Muscle of leg (tissue), 16 donors: ENCODE measurements around the gene PRR12. TPM values are rescaled to one million over a fixed set of nuclear protein-coding genes. Genes with fewer than 3 reads are reported as not detected.

Experiments used
- DNase-seq: peaks from one replicate; pipeline ENCODE4 v3.0.0; 2013
- H3K27ac ChIP-seq: one replicate; pipeline ENCODE4 v1.5.1; 2013; ENCODE audit warnings: mild to moderate bottlenecking, low read length, control low read depth
- H3K27me3 ChIP-seq: one replicate; pipeline ENCODE4 v1.6.1; 2013; ENCODE audit warnings: low read length; ENCODE audit not compliant: control insufficient read depth, insufficient read depth
- H3K36me3 ChIP-seq: one replicate; pipeline ENCODE4 v1.6.1; 2013; ENCODE audit warnings: low read length; ENCODE audit not compliant: control insufficient read depth, insufficient read depth
- H3K4me1 ChIP-seq: one replicate; pipeline ENCODE4 v1.6.1; 2013; ENCODE audit warnings: low read length; ENCODE audit not compliant: control insufficient read depth, insufficient read depth
- H3K4me3 ChIP-seq: one replicate; pipeline ENCODE4 v1.5.1; 2013; ENCODE audit warnings: low read length, control low read depth
- H3K9me3 ChIP-seq: replicated peaks from 2 replicates; pipeline ENCODE4 v1.6.1; 2013; ENCODE audit warnings: low read depth, low read length; ENCODE audit not compliant: control insufficient read depth
- WGBS: methylation state at CpG from one replicate; pipeline ENCODE4 v1.1.5; 2013; ENCODE audit warnings: missing lambda C conversion rate; ENCODE audit not compliant: insufficient coverage; 5-methylcytosine and 5-hydroxymethylcytosine counted together
- long read RNA-seq, 11 donors: transcript quantifications; one replicate each; lab custom pipeline, GENCODE V29; 2026
- polyA plus RNA-seq, 8 donors: library from polyadenylated mRNA; unstranded; fragments of 120-200 nt; gene quantifications; one replicate each; pipeline versions ENCODE4 v1.2.1 to v1.2.3, GENCODE V29; 2013; ENCODE audit warnings: inconsistent platforms in 1 of 8, low replicate concordance in 1 of 8; ENCODE audit not compliant: insufficient read length in 8 of 8, insufficient read depth in 1 of 8
- total RNA-seq: library from RNA; stranded (reverse); fragments of 120-200 nt; gene quantifications from one replicate; pipeline ENCODE4 v1.2.4, GENCODE V29; 2013

Gene PRR12, protein sequence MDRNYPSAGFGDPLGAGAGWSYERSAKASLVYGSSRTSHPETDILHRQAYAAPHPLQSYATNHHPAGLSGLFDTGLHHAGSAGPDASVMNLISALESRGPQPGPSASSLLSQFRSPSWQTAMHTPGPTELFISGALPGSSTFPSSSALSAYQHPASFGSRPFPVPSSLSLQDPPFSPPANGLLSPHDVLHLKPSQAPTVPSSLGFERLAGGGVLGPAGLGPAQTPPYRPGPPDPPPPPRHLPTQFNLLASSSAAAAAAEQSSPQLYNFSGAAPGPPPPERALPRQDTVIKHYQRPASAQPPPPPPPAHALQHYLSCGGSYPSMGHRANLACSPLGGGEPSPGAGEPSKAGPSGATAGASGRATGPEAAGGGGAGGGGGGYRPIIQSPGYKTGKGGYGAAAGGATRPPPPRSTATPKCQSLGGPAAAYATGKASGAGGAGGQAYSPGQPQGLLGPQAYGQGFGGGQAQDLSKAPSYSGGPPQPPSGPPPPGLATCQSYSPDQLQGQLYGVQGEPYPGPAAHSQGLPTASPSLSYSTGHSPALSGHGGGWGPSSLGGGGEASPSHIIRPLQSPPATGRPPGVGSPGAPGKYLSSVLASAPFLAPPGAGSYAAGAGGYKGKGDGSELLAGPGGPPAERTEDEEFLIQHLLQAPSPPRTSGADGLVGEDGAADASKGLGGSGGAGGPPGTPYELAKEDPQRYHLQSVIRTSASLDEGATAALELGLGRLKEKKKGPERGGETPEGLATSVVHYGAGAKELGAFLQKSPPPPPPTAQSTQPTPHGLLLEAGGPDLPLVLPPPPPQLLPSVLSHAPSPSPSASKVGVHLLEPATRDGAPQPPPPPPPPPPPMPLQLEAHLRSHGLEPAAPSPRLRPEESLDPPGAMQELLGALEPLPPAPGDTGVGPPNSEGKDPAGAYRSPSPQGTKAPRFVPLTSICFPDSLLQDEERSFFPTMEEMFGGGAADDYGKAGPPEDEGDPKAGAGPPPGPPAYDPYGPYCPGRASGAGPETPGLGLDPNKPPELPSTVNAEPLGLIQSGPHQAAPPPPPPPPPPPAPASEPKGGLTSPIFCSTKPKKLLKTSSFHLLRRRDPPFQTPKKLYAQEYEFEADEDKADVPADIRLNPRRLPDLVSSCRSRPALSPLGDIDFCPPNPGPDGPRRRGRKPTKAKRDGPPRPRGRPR (N-terminal part only)
- total RNA-seq (3.5 TPM), polyA plus RNA-seq (10 to 100 TPM; 14.9 to 22.7 (median 19.5) TPM)
- long read RNA-seq, donor 1: 0 reads
- long read RNA-seq, donor 2: 0 reads
- long read RNA-seq, donor 3, partial matches to known transcripts: 9 of 9 reads
- long read RNA-seq, donor 3, other reads (novel, unspliced or antisense): 0 of 9 reads
- long read RNA-seq, donor 4, partial matches to known transcripts: 10 of 10 reads
- long read RNA-seq, donor 4, other reads (novel, unspliced or antisense): 0 of 10 reads
- long read RNA-seq, donor 5, partial matches to known transcripts: 39 of 39 reads
- long read RNA-seq, donor 5, other reads (novel, unspliced or antisense): 0 of 39 reads
- long read RNA-seq, donor 6, partial matches to known transcripts: 7 of 7 reads
- long read RNA-seq, donor 6, other reads (novel, unspliced or antisense): 0 of 7 reads
- long read RNA-seq, donor 7, partial matches to known transcripts: 7 of 7 reads
- long read RNA-seq, donor 7, other reads (novel, unspliced or antisense): 0 of 7 reads
- long read RNA-seq, donor 8, partial matches to known transcripts: 7 of 7 reads
- long read RNA-seq, donor 8, other reads (novel, unspliced or antisense): 0 of 7 reads
- long read RNA-seq, donor 9, partial matches to known transcripts: 7 of 7 reads
- long read RNA-seq, donor 9, other reads (novel, unspliced or antisense): 0 of 7 reads
- long read RNA-seq, donor 10, partial matches to known transcripts: 25 of 25 reads
- long read RNA-seq, donor 10, other reads (novel, unspliced or antisense): 0 of 25 reads
- long read RNA-seq, donor 11, partial matches to known transcripts: 13 of 13 reads
- long read RNA-seq, donor 11, other reads (novel, unspliced or antisense): 0 of 13 reads

DNA sequence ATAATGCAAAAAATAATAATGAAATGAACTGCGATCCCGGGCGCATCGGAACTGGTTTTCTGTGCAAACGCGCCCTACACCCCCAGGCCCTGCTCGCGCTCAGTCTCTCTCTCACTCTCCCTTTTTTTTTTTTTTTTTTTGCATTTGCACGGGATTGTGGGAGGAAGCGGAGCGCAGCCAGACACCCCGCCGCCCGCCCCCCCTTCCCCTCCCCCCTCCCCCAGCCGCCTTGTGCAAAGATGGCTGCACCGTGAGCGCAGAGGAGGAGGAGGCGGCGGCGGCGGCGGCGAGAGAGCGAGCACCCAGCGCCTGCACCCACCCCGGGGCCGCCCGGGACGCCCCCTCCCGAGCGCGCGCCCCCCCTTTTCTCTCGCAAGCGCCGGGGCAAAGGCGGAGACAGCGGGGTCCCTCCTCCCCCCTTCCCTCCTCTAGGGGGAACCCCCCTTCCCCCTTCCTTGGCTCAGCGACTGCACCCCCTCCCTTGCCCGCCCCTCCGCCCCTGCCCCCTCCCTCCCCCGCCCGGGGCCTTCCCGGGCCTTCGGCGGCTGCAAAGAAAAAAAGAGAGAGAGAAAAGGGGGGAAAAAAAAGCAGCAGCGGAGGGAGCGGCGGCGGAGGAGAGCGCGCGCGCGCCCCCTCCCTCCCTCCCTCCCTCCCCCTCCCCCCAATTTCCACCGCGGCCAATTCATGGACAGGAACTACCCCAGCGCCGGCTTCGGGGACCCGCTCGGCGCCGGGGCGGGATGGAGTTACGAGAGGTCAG, at the start of gene PRR12:
PRR12 (plus strand) TSS at position 212 of the 760 bp plus-strand sequence; CDS start at position 685, 473 bp downstream.
- Histone ChIP-seq H3K9me3 (no peaks in the 10 kb centered on the region), H3K4me1 (peaks cover 24% of the 10 kb centered on the region), H3K36me3 (peaks cover 24% of the 10 kb centered on the region), H3K27ac (peak within 1 kb of the TSS; percentile 94), H3K27me3 (peaks cover under 1% of the 10 kb centered on the region), H3K4me3 (peak within 1 kb of the TSS; percentile 88)
- 0% methylated on average over 6 of the region's 66 CpGs for WGBS
- DNase-seq: peak; percentile 91

DNA sequence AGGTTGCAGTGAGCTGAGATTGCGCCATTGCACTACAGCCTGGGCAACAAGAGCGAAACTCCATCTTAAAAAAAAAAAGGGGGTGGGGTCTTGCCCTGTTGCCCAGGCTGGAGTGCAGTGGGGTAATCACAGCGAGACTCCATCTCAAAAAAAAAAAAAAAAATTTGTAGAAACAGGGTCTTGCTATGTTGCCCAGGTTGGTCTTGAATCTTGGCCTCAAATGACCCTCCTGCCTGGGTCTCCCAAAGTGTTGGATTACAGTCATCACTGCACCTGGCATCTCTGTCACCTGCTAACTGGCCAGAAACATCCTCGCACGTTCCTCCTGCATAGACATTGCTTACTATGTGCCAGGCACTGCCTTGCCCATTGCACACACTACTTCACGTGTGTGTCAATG, 49.1 kb upstream of the PRR12 start:
- H3K4me3 ChIP-seq: no peak overlapping the region
- no peaks in the 10 kb centered on the region for H3K9me3 ChIP-seq
- 92% methylated on average over 4 of the region's 6 CpGs for WGBS
- no peaks in the 10 kb centered on the region for H3K27me3 ChIP-seq
- H3K4me1 ChIP-seq: peaks cover 3% of the 10 kb centered on the region
- peaks cover 48% of the 10 kb centered on the region for H3K36me3 ChIP-seq
- no peak for DNase-seq
- H3K27ac ChIP-seq: no peak overlapping the region

DNA sequence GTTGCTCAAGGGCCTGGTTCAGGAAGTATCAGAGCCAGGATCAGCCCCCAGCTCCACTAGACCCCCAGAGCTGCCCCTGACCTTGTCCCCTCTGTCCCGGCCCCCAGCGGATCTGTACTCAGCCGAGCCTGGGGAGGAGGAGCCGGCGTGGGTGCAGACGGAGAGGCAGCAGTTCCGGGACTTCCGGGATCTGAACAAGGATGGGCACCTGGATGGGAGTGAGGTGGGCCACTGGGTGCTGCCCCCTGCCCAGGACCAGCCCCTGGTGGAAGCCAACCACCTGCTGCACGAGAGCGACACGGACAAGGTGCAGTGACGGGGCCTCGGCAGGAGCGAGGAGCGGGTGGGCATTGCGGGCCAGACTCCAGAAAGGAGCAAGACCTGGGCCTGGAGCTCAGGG, 48.5 kb upstream of the PRR12 start:
- H3K4me3 ChIP-seq: no peak overlapping the region
- H3K36me3 ChIP-seq: peaks cover 42% of the 10 kb centered on the region
- no peak for DNase-seq
- WGBS: 80% methylated on average over 16 of the region's 16 CpGs
- no peaks in the 10 kb centered on the region for H3K9me3 ChIP-seq
- H3K4me1 ChIP-seq: peaks cover 3% of the 10 kb centered on the region
- no peak overlapping the region for H3K27ac ChIP-seq
- H3K27me3 ChIP-seq: no peaks in the 10 kb centered on the region

DNA sequence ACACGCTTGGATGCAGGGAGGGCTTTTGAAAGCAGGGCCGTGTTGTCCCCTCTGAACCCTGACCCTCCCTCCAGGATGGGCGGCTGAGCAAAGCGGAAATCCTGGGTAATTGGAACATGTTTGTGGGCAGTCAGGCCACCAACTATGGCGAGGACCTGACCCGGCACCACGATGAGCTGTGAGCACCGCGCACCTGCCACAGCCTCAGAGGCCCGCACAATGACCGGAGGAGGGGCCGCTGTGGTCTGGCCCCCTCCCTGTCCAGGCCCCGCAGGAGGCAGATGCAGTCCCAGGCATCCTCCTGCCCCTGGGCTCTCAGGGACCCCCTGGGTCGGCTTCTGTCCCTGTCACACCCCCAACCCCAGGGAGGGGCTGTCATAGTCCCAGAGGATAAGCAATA, 48.0 kb upstream of the PRR12 start:
- 88% methylated on average over 14 of the region's 14 CpGs for WGBS
- Histone ChIP-seq H3K27me3 (no peaks in the 10 kb centered on the region), H3K36me3 (peaks cover 38% of the 10 kb centered on the region), H3K9me3 (no peaks in the 10 kb centered on the region), H3K4me3 (no peak overlapping the region), H3K27ac (no peak overlapping the region), H3K4me1 (peaks cover 3% of the 10 kb centered on the region)
- DNase-seq: no peak

DNA sequence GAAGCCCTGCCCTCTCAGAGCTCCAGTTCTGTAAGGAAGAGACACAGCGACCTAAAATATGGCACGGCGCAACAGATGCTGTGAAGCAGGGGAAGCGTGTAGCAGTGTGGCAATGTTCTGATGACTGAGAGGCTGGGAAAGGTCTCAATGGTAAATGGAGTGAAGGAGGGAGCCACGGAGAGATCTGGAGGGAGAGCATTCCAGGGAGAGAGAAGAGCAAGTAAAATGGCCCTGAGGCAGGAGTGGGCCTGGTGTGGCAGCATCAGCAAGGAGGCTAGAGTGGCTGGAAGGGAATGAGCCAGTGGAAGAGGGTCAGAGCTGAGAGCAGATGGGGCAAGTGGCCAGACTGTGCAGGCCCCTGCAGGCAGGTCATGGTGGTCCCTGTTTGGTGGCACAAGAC, 46.8 kb upstream of the PRR12 start:
- WGBS: 71% methylated on average over 5 of the region's 5 CpGs
- Histone ChIP-seq H3K27me3 (no peaks in the 10 kb centered on the region), H3K36me3 (peaks cover 29% of the 10 kb centered on the region), H3K27ac (no peak overlapping the region), H3K4me3 (no peak overlapping the region), H3K9me3 (no peaks in the 10 kb centered on the region), H3K4me1 (peaks cover 3% of the 10 kb centered on the region)
- no peak for DNase-seq

DNA sequence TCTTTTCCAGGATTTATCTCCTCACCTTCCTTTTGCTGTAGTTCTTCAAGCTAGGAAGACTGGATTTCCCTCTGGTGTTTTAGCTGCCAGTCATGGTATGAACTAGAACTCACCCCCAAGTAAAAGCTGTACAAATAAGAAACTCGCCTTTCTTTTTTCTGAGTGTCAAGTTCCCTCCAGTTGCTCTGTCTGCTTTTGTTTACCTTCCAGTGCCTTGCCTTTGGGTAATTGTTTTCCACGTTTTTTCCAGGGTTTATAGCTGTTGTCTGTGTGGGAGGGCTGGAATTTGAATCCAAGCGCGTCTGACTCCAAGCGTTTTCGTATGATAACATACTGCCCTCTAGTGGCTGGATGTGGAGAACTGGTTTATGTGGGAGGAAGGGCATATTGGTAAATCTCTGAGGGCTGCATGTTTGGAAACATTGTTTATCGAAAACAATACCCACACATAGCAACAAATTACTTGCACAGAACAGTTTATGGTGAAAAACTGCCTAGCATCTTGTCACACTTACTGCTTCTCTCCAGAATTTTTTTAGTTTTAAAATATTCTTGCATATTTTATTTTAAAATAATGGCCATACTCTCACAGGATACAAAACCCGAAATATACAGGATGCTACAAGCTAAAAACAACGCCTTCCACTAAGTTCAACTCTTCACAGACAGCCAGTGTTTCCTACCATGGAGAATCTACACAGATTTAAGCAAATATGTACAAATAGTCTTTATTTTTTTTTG, 44.0 kb upstream of the PRR12 start:
- H3K27ac ChIP-seq: peak overlapping the region; percentile 50
- DNase-seq: peak; percentile 97
- H3K27me3 ChIP-seq: no peaks in the 10 kb centered on the region
- 0% methylated on average over 1 of the region's 9 CpGs for WGBS
- no peak overlapping the region for H3K4me3 ChIP-seq
- H3K9me3 ChIP-seq: no peaks in the 10 kb centered on the region
- peaks cover 3% of the 10 kb centered on the region for H3K4me1 ChIP-seq
- peaks cover 24% of the 10 kb centered on the region for H3K36me3 ChIP-seq

DNA sequence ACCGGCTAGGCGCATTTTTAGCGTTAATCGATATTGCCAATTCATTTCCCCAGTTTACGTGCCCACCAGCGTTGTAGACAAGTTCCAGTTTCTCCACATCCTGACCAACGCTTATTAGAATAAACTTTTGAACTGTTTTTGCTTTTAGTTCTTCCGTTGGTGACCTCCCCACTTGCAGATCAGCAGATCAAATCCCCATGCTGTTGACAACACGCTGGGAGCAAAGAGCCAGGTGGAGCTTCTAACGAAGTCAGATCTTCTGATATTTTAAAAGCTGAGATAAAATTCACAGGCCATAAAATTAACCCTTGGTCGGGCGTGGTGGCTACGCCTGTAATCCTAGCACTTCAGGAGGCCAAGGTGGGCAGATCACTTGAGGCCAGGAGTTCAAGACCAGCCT, 41.9 kb upstream of the PRR12 start:
- H3K9me3 ChIP-seq: no peaks in the 10 kb centered on the region
- no peak overlapping the region for H3K4me3 ChIP-seq
- no peak overlapping the region for H3K27ac ChIP-seq
- no peaks in the 10 kb centered on the region for H3K27me3 ChIP-seq
- 78% methylated on average over 8 of the region's 13 CpGs for WGBS
- H3K4me1 ChIP-seq: peaks cover 6% of the 10 kb centered on the region
- DNase-seq: no peak
- peaks cover 21% of the 10 kb centered on the region for H3K36me3 ChIP-seq

DNA sequence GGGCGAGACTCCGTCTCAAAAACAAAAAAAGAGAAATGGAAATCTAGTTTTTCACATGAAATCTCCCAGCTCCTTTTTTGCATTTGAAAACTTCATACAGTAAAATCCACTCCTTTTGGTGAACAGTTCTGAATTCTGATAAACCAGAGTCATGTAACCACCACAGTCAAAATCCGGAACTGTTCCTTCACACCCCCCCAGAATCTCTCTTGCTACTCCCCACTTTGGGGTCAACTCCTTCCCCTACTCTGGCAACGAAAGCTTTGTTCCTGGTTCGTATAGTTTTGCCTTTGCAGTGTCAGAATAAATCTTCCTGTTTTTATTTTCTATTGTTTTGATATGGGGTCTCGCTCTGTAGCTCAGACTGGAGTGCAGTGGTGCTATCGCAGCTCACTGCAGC, 39.5 kb upstream of the PRR12 start:
- Histone ChIP-seq H3K27ac (no peak overlapping the region), H3K4me1 (peaks cover 7% of the 10 kb centered on the region), H3K36me3 (peaks cover 39% of the 10 kb centered on the region), H3K4me3 (no peak overlapping the region), H3K9me3 (no peaks in the 10 kb centered on the region), H3K27me3 (no peaks in the 10 kb centered on the region)
- DNase-seq: no peak
- WGBS: 100% methylated on average over 1 of the region's 7 CpGs
